Activated T-helper 17 cell treated with anti-CD3 and anti-CD28 coated beads, Interleukin-2, amount 50 U/mL, for 72 hours (primary cell): ENCODE results near the gene DONSON. TPM values are rescaled to one million over a fixed set of nuclear protein-coding genes. Genes with fewer than 3 reads are reported as not detected.
A peak's percentile ranks its signal among the peaks of the same experiment; 100 is the strongest.

Experiments
- ATAC-seq: fragments of 150-1000 bp; cut with Tn5 transposase; replicated peaks from 2 replicates; pipeline ENCODE4 v1.10.0; 2021; ENCODE audit warnings: mild to moderate bottlenecking, moderate library complexity
- H3K27ac Mint-ChIP-seq: one replicate; pipeline ENCODE4 v1.8.0; 2022; ENCODE audit warnings: mixed read lengths
- H3K27me3 Mint-ChIP-seq: one replicate; pipeline ENCODE4 v1.8.0; 2022; ENCODE audit warnings: mixed read lengths
- H3K36me3 Mint-ChIP-seq: one replicate; pipeline ENCODE4 v1.8.0; 2022; ENCODE audit warnings: low read depth, mild to moderate bottlenecking, mixed read lengths
- H3K4me1 Mint-ChIP-seq: one replicate; pipeline ENCODE4 v1.8.0; 2022; ENCODE audit warnings: mixed read lengths
- H3K4me3 Mint-ChIP-seq: one replicate; pipeline ENCODE4 v1.8.0; 2022; ENCODE audit warnings: mild to moderate bottlenecking, mixed read lengths
- H3K9me3 Mint-ChIP-seq: one replicate; pipeline ENCODE4 v1.8.0; 2022; ENCODE audit warnings: mixed read lengths
- total RNA-seq, 2 donors: library from RNA; stranded (reverse); gene quantifications; one replicate each; pipeline ENCODE4 v1.2.3, GENCODE V29; 2022

The DONSON gene
- total RNA-seq, 2 donors from 2014 or later, result 39.8 to 43.0 TPM

GRCh38 chr21:33552999-33553598 lies 35.4 kb downstream of the DONSON start:
- Mint-ChIP-seq H3K27ac (no peak overlapping the region), H3K36me3 (peaks cover 96% of the 10 kb centered on the region), H3K27me3 (no peaks in the 10 kb centered on the region), H3K4me1 (peaks cover 35% of the 10 kb centered on the region), H3K4me3 (no peak overlapping the region), H3K9me3 (no peaks in the 10 kb centered on the region)
- ATAC-seq, result no peak

- H3K4me1 Mint-ChIP-seq, result peaks cover 35% of the 10 kb centered on the region
- H3K27ac Mint-ChIP-seq, result peak overlapping the region; percentile 33
- H3K9me3 Mint-ChIP-seq, result no peaks in the 10 kb centered on the region
- no peaks in the 10 kb centered on the region for H3K27me3 Mint-ChIP-seq
- peak; percentile 48 for ATAC-seq
- H3K36me3 Mint-ChIP-seq, result peaks cover 96% of the 10 kb centered on the region
- H3K4me3 Mint-ChIP-seq, result no peak overlapping the region
Measured at GRCh38 chr21:33552093-33552998, 36.1 kb downstream of the DONSON start.

- H3K9me3 Mint-ChIP-seq, result no peaks in the 10 kb centered on the region
- ATAC-seq, result no peak
- no peaks in the 10 kb centered on the region for H3K27me3 Mint-ChIP-seq
- no peak overlapping the region for H3K27ac Mint-ChIP-seq
- peaks cover 96% of the 10 kb centered on the region for H3K36me3 Mint-ChIP-seq
- peaks cover 28% of the 10 kb centered on the region for H3K4me1 Mint-ChIP-seq
- H3K4me3 Mint-ChIP-seq, result no peak overlapping the region
Measured at GRCh38 chr21:33551664-33552063, 36.8 kb downstream of the DONSON start.

- ATAC-seq, result no peak
- Mint-ChIP-seq H3K36me3 (peaks cover 96% of the 10 kb centered on the region), H3K27ac (no peak overlapping the region), H3K4me3 (no peak overlapping the region), H3K27me3 (no peaks in the 10 kb centered on the region), H3K4me1 (peaks cover 25% of the 10 kb centered on the region), H3K9me3 (no peaks in the 10 kb centered on the region)
Measured at GRCh38 chr21:33550772-33551660, 37.5 kb downstream of the DONSON start.

GRCh38 chr21:33549848-33550771 lies 38.4 kb downstream of the DONSON start:
- H3K27ac Mint-ChIP-seq, result no peak overlapping the region
- peaks cover 94% of the 10 kb centered on the region for H3K36me3 Mint-ChIP-seq
- H3K4me1 Mint-ChIP-seq, result peaks cover 23% of the 10 kb centered on the region
- no peaks in the 10 kb centered on the region for H3K9me3 Mint-ChIP-seq
- H3K27me3 Mint-ChIP-seq, result no peaks in the 10 kb centered on the region
- ATAC-seq, result no peak
- H3K4me3 Mint-ChIP-seq, result no peak overlapping the region

- Mint-ChIP-seq H3K27ac (no peak overlapping the region), H3K36me3 (peaks cover 91% of the 10 kb centered on the region), H3K9me3 (no peaks in the 10 kb centered on the region), H3K4me1 (peaks cover 8% of the 10 kb centered on the region), H3K4me3 (peak overlapping the region; percentile 99), H3K27me3 (no peaks in the 10 kb centered on the region)
- ATAC-seq, result no peak
Measured at GRCh38 chr21:33546086-33546485, 42.4 kb downstream of the DONSON start.

GRCh38 chr21:33544451-33545195 lies 43.9 kb downstream of the DONSON start:
- H3K4me3 Mint-ChIP-seq, result peak overlapping the region; percentile 99
- no peaks in the 10 kb centered on the region for H3K27me3 Mint-ChIP-seq
- H3K9me3 Mint-ChIP-seq, result no peaks in the 10 kb centered on the region
- no peak for ATAC-seq
- peaks cover 15% of the 10 kb centered on the region for H3K4me1 Mint-ChIP-seq
- H3K36me3 Mint-ChIP-seq, result peaks cover 87% of the 10 kb centered on the region
- peak overlapping the region; percentile 100 for H3K27ac Mint-ChIP-seq

GRCh38 chr21:33543505-33544129 lies 44.9 kb downstream of the DONSON start:
- H3K9me3 Mint-ChIP-seq, result no peaks in the 10 kb centered on the region
- H3K36me3 Mint-ChIP-seq, result peaks cover 86% of the 10 kb centered on the region
- H3K27me3 Mint-ChIP-seq, result no peaks in the 10 kb centered on the region
- peaks cover 15% of the 10 kb centered on the region for H3K4me1 Mint-ChIP-seq
- peak overlapping the region; percentile 99 for H3K4me3 Mint-ChIP-seq
- no peak for ATAC-seq
- peak overlapping the region; percentile 100 for H3K27ac Mint-ChIP-seq

- ATAC-seq, result peak; percentile 96
- Mint-ChIP-seq H3K9me3 (no peaks in the 10 kb centered on the region), H3K27me3 (no peaks in the 10 kb centered on the region), H3K27ac (peak within 1 kb of the TSS; percentile 100), H3K36me3 (peaks cover 86% of the 10 kb centered on the region), H3K4me3 (peak within 1 kb of the TSS; percentile 99), H3K4me1 (peaks cover 15% of the 10 kb centered on the region)
Measured at GRCh38 chr21:33542640-33543504, 45.6 kb downstream of the DONSON start, which contains the start of gene SON. Gene SON (plus strand): TSS chr21:33543038. CDS start chr21:33543093, 55 bp downstream.

GRCh38 chr21:33541756-33542639 lies 46.5 kb downstream of the DONSON start, which contains the start of gene GART:
Gene GART (minus strand): TSS chr21:33542117. CDS start chr21:33539315, 2,802 bp downstream.
- Mint-ChIP-seq H3K4me3 (peak within 1 kb of the TSS; percentile 99), H3K4me1 (peaks cover 23% of the 10 kb centered on the region), H3K36me3 (peaks cover 86% of the 10 kb centered on the region), H3K9me3 (no peaks in the 10 kb centered on the region), H3K27me3 (no peaks in the 10 kb centered on the region), H3K27ac (peak within 1 kb of the TSS; percentile 100)
- peak; percentile 70 for ATAC-seq

- H3K27ac Mint-ChIP-seq, result peak overlapping the region; percentile 100
- peak overlapping the region; percentile 99 for H3K4me3 Mint-ChIP-seq
- no peaks in the 10 kb centered on the region for H3K27me3 Mint-ChIP-seq
- peaks cover 22% of the 10 kb centered on the region for H3K4me1 Mint-ChIP-seq
- peaks cover 86% of the 10 kb centered on the region for H3K36me3 Mint-ChIP-seq
- ATAC-seq, result no peak
- H3K9me3 Mint-ChIP-seq, result no peaks in the 10 kb centered on the region
Measured at GRCh38 chr21:33541105-33541711, 47.3 kb downstream of the DONSON start.
